ENCODE results near the gene NCKIPSD.

GRCh38 chr3:48647714-48648113 lies 38.0 kb downstream of the NCKIPSD start:
- TF ChIP-seq CTCF (IDR thresholded peaks at IDR 0.05) (no peak), POLR2A (IDR thresholded peaks at IDR 0.05) (no peak), EP300 (IDR thresholded peaks at IDR 0.05) (no peak)

All from tibial nerve (tissue), 4 donors.